HG03097 (cell line): ENCODE results near the gene OR52B6.
"Not testable (repeated sequence)": the region's sequence is repeated elsewhere in the genome, so short reads cannot be mapped to it uniquely, and the experiment has no call there.

Source experiments
- ATAC-seq: cut with Tn5 transposase; IDR thresholded peaks from one replicate; pipeline ENCODE4 v1.9.1; 2021; ENCODE audit not compliant: unreplicated experiment, low FRiP score

Gene OR52B6

GRCh38 chr11:5593146-5593545 is 12.5 kb downstream of the OR52B6 start:
- ATAC-seq, result no peak

- peak; percentile 61 for ATAC-seq
Measured at GRCh38 chr11:5596607-5597201, 16.0 kb downstream of the OR52B6 start, which contains the start of gene TRIM6. TRIM6 (plus strand) TSS chr11:5596637; CDS start chr11:5596898, 261 bp downstream.

GRCh38 chr11:5597953-5598352 is 17.3 kb downstream of the OR52B6 start:
- no peak for ATAC-seq

- ATAC-seq, result peak; percentile 57
Measured at GRCh38 chr11:5600374-5600851, 19.7 kb downstream of the OR52B6 start.

- not testable (repeated sequence) for ATAC-seq
Measured at GRCh38 chr11:5602791-5603190, 22.1 kb downstream of the OR52B6 start.

- no peak for ATAC-seq
Measured at GRCh38 chr11:5603326-5603725, 22.6 kb downstream of the OR52B6 start.

- no peak for ATAC-seq
Measured at GRCh38 chr11:5604896-5605295, 24.2 kb downstream of the OR52B6 start.

GRCh38 chr11:5605849-5606248 is 25.2 kb downstream of the OR52B6 start:
- ATAC-seq, result no peak

GRCh38 chr11:5608808-5609207 is 28.1 kb downstream of the OR52B6 start:
- no peak for ATAC-seq

GRCh38 chr11:5610446-5610845 is 29.8 kb downstream of the OR52B6 start:
- no peak for ATAC-seq

GRCh38 chr11:5611627-5612026 is 30.9 kb downstream of the OR52B6 start:
- no peak for ATAC-seq

- no peak for ATAC-seq
Measured at GRCh38 chr11:5618807-5619206, 38.1 kb downstream of the OR52B6 start.

- no peak for ATAC-seq
Measured at GRCh38 chr11:5620651-5621521, 40.2 kb downstream of the OR52B6 start.

- ATAC-seq, result no peak
Measured at GRCh38 chr11:5621580-5621979, 40.9 kb downstream of the OR52B6 start.

GRCh38 chr11:5622802-5623201 is 42.1 kb downstream of the OR52B6 start:
- ATAC-seq, result no peak

GRCh38 chr11:5624489-5625279 is 44.0 kb downstream of the OR52B6 start, which contains the start of gene TRIM34:
TRIM34 (plus strand) TSS chr11:5625001; CDS start chr11:5632332, 7,331 bp downstream.
- peak; percentile 97 for ATAC-seq

GRCh38 chr11:5625281-5625680 is 44.6 kb downstream of the OR52B6 start:
- no peak for ATAC-seq

- no peak for ATAC-seq
Measured at GRCh38 chr11:5626196-5626595, 45.5 kb downstream of the OR52B6 start.

- ATAC-seq, result peak; percentile 15
Measured at GRCh38 chr11:5631417-5631816, 50.7 kb downstream of the OR52B6 start.
